GM21717 (cell line): ENCODE measurements around the gene GYPC.
A peak's percentile ranks its signal among the peaks of the same experiment; 100 is the strongest.
"Not testable (repeated sequence)": the region's sequence is repeated elsewhere in the genome, so short reads cannot be mapped to it uniquely, and the experiment has no call there.

Source experiments
- ATAC-seq: cut with Tn5 transposase; IDR thresholded peaks from one replicate; pipeline ENCODE4 v1.9.1; 2021; ENCODE audit warnings: mild to moderate bottlenecking, moderate library complexity; ENCODE audit not compliant: unreplicated experiment

The GYPC gene, protein sequence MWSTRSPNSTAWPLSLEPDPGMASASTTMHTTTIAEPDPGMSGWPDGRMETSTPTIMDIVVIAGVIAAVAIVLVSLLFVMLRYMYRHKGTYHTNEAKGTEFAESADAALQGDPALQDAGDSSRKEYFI

GRCh38 chr2:126655500-126656430, at the start of gene GYPC:
Gene GYPC (plus strand): TSS chr2:126656158. CDS start chr2:126656264, 106 bp downstream.
- ATAC-seq, result peak; percentile 30

DNA sequence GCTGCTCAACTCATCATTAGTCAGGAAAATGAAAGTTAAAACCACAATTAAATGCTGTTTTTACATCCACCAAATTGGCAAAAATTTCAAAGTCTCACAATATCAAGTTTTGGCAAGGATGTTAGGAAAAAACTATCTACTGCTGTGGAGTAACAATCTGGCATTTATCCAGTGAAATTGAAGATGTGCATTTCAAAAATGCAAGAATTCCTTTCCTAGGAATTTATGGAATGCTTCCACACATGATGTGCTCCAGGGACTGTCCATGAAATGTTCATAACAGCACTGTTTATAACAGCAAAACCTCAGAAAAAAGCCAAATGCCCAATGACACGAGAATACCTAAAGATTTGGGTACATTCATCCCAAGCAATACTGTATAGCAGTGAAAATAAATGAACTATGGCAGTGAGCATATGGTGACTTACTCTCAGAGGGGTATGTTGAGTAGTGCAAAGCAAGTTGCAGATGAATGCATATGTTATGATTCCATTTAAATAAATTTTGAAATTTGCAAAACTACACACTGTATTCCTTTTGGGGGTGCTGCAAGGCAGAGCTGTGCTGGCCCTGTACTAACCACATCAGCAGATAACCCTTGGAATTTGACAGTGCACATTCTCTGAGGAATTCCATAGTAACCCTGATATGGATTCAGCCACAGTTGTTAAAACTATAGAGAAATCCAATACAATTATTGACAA, 41.3 kb upstream of the GYPC start:
- ATAC-seq, result no peak

GRCh38 chr2:126616606-126617069, 39.3 kb upstream of the GYPC start:
- no peak for ATAC-seq

DNA sequence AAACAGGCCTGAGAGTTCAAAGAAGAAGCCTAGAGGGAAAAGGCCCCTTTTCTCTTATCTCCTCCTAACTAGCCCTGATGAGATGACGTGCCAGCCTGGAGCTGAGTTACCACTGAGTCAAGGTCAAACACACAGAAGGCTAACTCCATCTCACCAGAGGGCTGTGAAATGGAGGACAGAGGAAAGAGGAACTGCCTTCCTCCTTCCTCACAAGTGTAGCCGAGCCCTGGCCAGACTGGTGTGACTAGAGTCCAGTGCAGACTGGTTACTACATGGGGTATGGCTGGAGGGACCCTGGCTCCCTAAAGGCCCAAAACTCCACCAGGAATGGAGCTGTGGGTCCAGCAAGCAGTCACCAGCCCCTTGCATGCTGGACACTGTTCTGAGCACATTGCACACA, 35.7 kb upstream of the GYPC start:
- ATAC-seq, result no peak

GRCh38 chr2:126623000-126623399, 33.0 kb upstream of the GYPC start:
- ATAC-seq, result no peak

DNA sequence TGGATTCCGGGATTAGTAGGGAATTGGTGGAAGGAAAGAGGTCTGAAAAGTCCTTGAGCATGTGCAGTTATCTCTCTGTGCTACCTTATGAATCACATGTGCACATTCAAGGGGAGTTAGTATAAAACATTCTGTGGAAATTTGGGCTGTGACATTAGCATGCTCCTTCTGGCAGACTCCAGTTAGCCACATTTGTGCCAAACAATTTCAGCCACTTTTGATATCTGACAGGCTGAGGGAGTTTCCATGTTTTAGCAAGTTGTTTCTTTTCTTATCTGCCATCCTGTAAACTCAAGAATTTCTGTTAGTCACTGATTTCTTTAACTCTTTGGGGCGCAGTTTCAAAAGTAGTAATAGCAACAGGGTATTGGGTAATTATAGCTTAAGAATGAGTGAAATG, 28.3 kb upstream of the GYPC start:
- ATAC-seq, result no peak

DNA sequence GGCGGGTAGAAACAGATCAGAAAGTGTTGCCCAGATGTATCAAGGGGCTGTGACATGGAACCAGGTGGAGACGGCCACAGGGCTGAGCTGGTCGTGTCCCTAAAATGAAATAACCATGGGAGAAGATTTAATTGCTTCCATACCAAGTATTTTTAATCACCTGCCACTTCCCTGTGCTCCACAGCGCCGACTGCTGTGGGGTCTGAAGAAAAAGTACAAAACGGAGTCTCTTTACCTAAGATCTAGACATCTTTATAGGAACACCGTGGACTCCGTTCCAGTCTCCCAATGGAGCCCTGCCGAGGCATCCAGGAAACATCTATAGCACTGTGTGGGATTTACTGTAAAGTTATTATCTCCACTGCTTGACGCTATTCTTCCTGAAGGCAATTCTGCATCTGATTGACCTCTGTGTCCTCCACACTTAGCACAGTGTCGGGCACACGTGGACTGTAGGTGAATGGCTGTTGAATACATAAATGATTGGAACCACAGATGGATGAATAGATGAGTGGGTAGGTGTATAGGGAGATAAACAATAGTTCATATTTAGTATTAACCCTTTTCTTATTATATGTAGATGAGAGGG, 21.6 kb upstream of the GYPC start:
- no peak for ATAC-seq

- ATAC-seq, result no peak
These were observed 20.7 kb upstream of the GYPC start for GRCh38 chr2:126635281-126635680.

GRCh38 chr2:126635736-126636135, 20.2 kb upstream of the GYPC start:
- ATAC-seq, result no peak

DNA sequence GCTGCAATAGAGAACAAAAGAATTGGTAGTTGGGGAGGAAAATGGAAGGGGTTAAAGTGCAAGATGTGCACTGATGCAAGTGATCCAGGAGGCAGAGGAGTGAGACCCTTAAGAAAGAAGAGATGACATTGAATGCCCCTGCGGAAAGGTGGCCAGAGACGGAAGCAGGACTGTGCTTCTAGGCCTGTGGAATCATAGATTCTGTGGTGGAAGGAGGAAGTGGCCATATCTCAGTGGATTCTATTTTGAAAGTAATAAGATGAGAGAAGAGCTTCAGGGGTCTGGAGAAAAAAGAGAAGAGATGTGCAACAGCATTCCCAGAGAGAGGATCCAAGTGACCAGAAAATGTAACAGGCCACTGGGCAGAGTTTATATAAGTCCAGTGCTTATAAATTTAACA, 18.6 kb upstream of the GYPC start:
- ATAC-seq, result no peak

DNA sequence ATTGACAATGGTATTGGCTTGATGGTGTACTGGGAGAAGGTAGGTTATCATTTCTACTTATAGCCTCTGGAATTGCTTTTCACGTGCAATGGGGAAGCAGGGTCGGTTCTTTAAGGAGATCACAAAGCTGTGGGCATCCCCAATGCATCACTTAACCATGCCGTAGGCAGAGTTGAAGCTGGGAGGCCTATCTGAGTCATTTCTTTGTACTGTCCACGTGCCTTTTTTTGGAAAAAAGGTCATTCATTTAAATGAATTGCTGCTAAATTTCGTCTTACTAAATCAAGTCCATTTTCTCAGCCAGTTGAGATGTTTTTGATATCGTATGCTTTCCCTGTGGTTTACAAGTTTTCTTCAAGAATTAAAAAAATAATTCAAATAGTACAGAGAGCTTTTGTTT, 17.2 kb upstream of the GYPC start:
- no peak for ATAC-seq

GRCh38 chr2:126639276-126639675, 16.7 kb upstream of the GYPC start:
- ATAC-seq, result no peak

DNA sequence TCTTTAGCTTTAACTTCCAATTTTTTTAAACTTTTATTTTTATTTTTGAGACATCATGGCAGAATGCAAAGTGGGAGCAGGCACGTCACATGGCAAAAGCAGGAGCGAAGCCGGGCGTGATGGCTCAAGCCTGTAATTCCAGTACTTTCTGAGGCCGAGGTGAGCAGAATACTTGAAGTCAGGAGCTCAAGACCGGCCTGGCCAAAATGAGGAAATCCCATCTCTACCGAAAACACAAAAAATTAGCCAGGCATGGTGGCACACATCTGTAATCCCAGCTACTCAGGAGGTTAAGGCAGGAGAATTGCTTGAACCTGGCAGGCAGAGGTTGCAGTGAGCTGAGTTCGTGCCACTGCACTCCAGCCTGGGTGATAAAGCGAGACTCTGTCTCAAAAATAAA, 14.7 kb upstream of the GYPC start:
- ATAC-seq, result peak; percentile 72

DNA sequence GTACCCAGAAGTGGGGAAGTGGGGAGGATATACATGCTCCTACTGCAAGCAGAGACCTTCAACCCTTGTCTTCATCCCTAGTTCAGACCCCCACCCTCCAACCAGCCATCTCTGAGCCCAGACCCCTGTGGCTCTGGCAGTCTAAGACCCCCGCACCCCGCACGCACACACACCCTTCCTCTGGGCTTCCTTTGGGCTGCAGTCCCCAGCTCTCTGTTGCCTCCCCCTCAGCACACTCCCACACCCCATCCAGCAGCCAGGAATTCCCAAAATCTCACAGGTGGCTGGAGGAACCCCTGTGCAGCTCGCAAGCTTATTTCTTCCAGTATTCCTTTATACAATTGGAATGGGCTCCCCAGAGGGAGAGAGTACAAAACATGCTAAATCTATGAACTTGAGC, 13.9 kb upstream of the GYPC start:
- ATAC-seq, result no peak

- ATAC-seq, result no peak
These were observed 12.5 kb upstream of the GYPC start for GRCh38 chr2:126643431-126643830.

DNA sequence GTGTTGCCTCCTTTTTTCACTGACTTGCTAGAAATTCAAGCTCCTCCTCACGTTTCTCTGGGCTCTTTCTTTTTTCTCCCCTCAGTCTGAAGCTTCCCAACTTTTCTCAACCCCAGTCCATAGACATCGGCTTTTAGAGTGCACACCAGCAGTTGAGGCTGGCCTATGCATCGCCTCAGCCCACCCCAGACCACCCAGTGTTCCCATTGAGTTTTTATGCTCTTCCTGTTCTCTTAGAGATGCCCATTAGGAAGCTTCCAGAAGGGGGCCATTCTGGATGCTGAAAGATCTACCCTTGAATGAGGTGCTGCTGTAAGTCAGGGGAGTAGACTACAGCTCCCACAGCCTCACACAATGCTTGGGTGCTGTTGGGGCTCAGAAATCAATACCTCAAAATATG, 12.0 kb upstream of the GYPC start:
- ATAC-seq, result no peak

DNA sequence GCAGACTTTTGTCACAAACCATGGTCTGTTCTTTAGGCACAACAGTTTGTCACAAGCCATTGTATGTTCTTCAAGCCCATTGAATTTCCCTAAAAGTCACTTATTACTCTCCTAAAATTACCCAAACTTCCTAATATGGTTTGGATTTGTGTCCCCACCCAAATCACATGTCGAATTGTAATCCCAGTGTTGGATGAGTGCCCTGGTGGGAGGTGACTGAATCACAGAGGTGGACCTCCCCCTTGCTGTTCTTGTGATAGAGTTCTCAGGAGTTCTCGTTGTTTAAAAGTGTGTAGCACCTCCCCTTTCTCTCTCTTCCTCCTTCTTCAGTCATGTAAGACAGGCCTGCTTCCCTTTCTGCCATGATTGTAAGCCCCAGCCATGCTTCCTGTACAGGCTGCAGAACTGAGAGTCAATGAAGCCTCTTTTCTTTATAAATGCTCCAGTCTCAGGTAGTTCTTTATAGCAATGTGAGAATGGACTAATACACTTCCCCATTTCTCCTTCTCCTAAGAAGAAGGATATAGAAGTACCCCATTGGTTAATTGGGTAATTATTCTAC, 11.2 kb upstream of the GYPC start:
- ATAC-seq, result peak; percentile 88

DNA sequence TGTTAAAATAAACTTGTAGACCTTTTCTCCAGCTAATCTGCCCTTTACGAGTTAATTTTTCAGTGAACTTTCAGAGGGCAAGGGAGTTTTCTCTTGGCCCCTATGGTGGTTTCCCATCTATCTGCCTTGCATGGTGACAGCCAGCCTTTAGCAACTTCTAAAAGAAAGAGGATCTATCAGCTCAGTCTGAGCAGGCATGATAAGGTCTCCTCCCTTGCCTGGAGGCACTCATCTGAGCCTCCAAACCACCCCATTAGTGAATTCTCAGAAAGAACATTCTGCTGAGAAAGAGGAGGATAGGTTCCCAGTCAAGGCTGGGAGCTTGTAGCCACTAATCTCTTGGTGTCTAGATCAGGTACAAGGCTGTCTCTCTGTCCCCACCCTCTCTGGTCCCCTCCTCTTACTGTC, 10.7 kb upstream of the GYPC start:
- peak; percentile 48 for ATAC-seq

DNA sequence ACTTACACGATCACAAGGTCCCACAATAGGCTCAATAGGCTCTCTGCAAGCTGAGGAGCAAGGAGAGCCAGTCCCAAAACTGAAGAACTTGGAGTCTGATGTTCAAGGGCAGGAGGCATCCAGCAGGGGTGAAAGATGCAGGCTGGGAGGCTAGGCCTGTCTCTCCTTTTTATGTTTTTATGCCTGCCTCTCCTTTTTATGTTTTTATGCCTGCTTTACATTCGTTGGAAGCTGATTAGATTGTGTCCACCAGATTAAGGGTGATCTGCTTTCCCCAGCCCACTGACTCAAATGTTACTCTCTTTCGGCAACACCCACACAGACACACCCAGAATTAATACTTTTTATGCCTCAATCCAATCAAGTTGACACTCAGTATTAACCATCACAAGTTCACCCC, 9.9 kb upstream of the GYPC start:
- no peak for ATAC-seq

DNA sequence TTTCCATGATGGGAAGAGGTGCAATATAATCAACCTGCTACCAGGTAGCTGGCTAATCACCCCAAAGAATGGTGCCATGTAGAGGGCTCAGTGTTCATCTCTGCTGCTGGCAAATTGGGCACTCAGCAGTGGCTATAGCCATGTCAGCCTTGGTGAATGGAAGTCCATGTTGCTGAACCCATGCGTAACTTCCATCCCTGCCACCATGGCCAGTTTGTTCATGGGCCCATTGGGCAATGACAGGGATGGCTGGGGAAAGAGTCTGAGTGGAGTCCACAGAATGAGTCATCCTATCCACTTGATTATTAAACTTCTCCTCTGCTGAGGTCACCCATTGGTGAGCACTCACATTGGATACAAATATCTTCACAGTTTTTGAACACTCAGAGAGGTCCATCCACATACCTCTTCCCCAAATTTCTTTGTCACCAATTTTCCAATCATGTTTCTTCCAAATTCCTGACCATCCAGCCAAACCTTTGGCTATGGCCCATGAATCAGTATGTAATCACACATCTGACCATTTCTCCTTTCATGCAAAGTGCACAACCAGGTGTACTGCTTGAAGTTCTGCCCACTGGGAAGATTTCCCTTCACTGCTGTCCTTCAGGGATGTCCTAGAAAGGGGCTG, 8.1 kb upstream of the GYPC start:
- not testable (repeated sequence) for ATAC-seq
